H9 (cell line): ENCODE results near the gene RPP38. TPM values are rescaled to one million over a fixed set of nuclear protein-coding genes. Genes with fewer than 3 reads are reported as not detected.

ENCODE experiments used
- DNase-seq: peaks from one replicate; pipeline ENCODE4 v3.0.0-alpha.2; 2017
- H2AFZ ChIP-seq: one replicate; pipeline ENCODE4 v1.6.1; 2013; ENCODE audit warnings: mild to moderate bottlenecking, low read length, control low read depth, moderate library complexity
- H2AK5ac ChIP-seq: 2 replicates; pipeline ENCODE4 v1.6.1; 2013; ENCODE audit warnings: low read length, control low read depth, mixed read lengths; ENCODE audit not compliant: insufficient read length
- H2BK120ac ChIP-seq: one replicate; pipeline ENCODE4 v1.6.1; 2013; ENCODE audit warnings: low read depth, mild to moderate bottlenecking, low read length, control low read depth, inconsistent platforms; ENCODE audit not compliant: poor library complexity, severe bottlenecking
- H2BK12ac ChIP-seq: 2 replicates; pipeline ENCODE4 v1.6.1; 2013; ENCODE audit warnings: low read length, control low read depth, mixed read lengths, low read depth; ENCODE audit not compliant: insufficient read length
- H2BK15ac ChIP-seq: 2 replicates; pipeline ENCODE4 v1.6.1; 2013; ENCODE audit warnings: low read depth, low read length, control low read depth
- H2BK20ac ChIP-seq: one replicate; pipeline ENCODE4 v1.6.1; 2013; ENCODE audit warnings: low read depth, mild to moderate bottlenecking, low read length, control low read depth, inconsistent platforms; ENCODE audit not compliant: poor library complexity, severe bottlenecking
- H2BK5ac ChIP-seq: 2 replicates; pipeline ENCODE4 v1.6.1; 2013; ENCODE audit warnings: low read length, control low read depth, mixed read lengths; ENCODE audit not compliant: insufficient read length
- H3K14ac ChIP-seq: 2 replicates; pipeline ENCODE4 v1.6.1; 2013; ENCODE audit warnings: low read length, control low read depth; ENCODE audit not compliant: insufficient read depth
- H3K18ac ChIP-seq: 2 replicates; pipeline ENCODE4 v1.6.1; 2013; ENCODE audit warnings: low read depth, mild to moderate bottlenecking, mixed read lengths, low read length, control low read depth; ENCODE audit not compliant: insufficient read length
- H3K23ac ChIP-seq: 2 replicates; pipeline ENCODE4 v1.6.1; 2013; ENCODE audit warnings: low read length, control low read depth, mixed read lengths, low read depth; ENCODE audit not compliant: insufficient read length
- H3K23me2 ChIP-seq: 2 replicates; pipeline ENCODE4 v1.6.1; 2013; ENCODE audit warnings: low read depth, mild to moderate bottlenecking, mixed read lengths, low read length, control low read depth; ENCODE audit not compliant: insufficient read length, poor library complexity, severe bottlenecking
- H3K27ac ChIP-seq: 2 replicates; pipeline ENCODE4 v1.5.1; 2013; ENCODE audit warnings: low read length, control low read depth, mixed read lengths, low read depth; ENCODE audit not compliant: insufficient read length
- H3K27me3 ChIP-seq: 2 replicates; pipeline ENCODE4 v1.6.1; 2013; ENCODE audit warnings: low read length, control low read depth, inconsistent platforms; ENCODE audit not compliant: insufficient read depth
- H3K4ac ChIP-seq: 2 replicates; pipeline ENCODE4 v1.6.1; 2013; ENCODE audit warnings: low read depth, mild to moderate bottlenecking, control low read depth, inconsistent platforms, low read length, moderate library complexity
- H3K4me1 ChIP-seq: 2 replicates; pipeline ENCODE4 v1.6.1; 2013; ENCODE audit warnings: low read length, control low read depth, inconsistent platforms; ENCODE audit not compliant: insufficient read depth
- H3K4me2 ChIP-seq: 2 replicates; pipeline ENCODE4 v1.6.1; 2013; ENCODE audit warnings: low read length, control low read depth, mixed read lengths; ENCODE audit not compliant: insufficient read length, insufficient read depth
- H3K56ac ChIP-seq: 2 replicates; pipeline ENCODE4 v1.6.1; 2013; ENCODE audit warnings: low read depth, mild to moderate bottlenecking, mixed read lengths, low read length, control low read depth; ENCODE audit not compliant: insufficient read length
- H3K79me1 ChIP-seq: 2 replicates; pipeline ENCODE4 v1.6.1; 2013; ENCODE audit warnings: low read depth, mild to moderate bottlenecking, moderate library complexity, low read length, control low read depth, inconsistent platforms; ENCODE audit not compliant: insufficient read depth, poor library complexity, severe bottlenecking
- H3K79me2 ChIP-seq: 2 replicates; pipeline ENCODE4 v1.6.1; 2013; ENCODE audit warnings: low read length, control low read depth, inconsistent platforms; ENCODE audit not compliant: insufficient read depth
- H3K9ac ChIP-seq: 2 replicates; pipeline ENCODE4 v1.6.1; 2013; ENCODE audit warnings: low read length, control low read depth, mixed read lengths; ENCODE audit not compliant: insufficient read length; ENCODE audit errors: extremely low read depth
- H3K9me3 ChIP-seq: one replicate; pipeline ENCODE4 v1.6.1; 2013; ENCODE audit warnings: low read depth, low read length, inconsistent platforms; ENCODE audit not compliant: control insufficient read depth
- H3T11ph ChIP-seq: one replicate; pipeline ENCODE4 v1.6.1; 2013; ENCODE audit warnings: mild to moderate bottlenecking, low read length, control low read depth, inconsistent platforms
- H4K20me1 ChIP-seq: one replicate; pipeline ENCODE4 v1.6.1; 2013; ENCODE audit not compliant: control insufficient read depth, insufficient read length, insufficient read depth
- H4K5ac ChIP-seq: 2 replicates; pipeline ENCODE4 v1.6.1; 2013; ENCODE audit warnings: low read depth, mild to moderate bottlenecking, mixed read lengths, low read length, control low read depth; ENCODE audit not compliant: insufficient read length
- H4K8ac ChIP-seq: replicated peaks from 2 replicates; pipeline ENCODE4 v1.6.1; 2013; ENCODE audit warnings: low read length, control low read depth, mixed read lengths, low read depth; ENCODE audit not compliant: insufficient read length
- H4K91ac ChIP-seq: 2 replicates; pipeline ENCODE4 v1.6.1; 2013; ENCODE audit warnings: low read depth, mild to moderate bottlenecking, moderate library complexity, mixed read lengths, low read length, control low read depth; ENCODE audit not compliant: insufficient read length
- H3K27ac Mint-ChIP-seq, 3 experiments: 2 replicates in 2 of 3; 3 replicates in 1 of 3; pipeline ENCODE4 v1.8.0; 2020 to 2021; ENCODE audit warnings: mixed read lengths in 3 of 3, mild to moderate bottlenecking in 1 of 3, moderate library complexity in 1 of 3
- H3K27me3 Mint-ChIP-seq: 2 replicates; pipeline ENCODE4 v1.8.0; 2021; ENCODE audit warnings: low read depth, mild to moderate bottlenecking, moderate library complexity, mixed read lengths
- H3K36me3 Mint-ChIP-seq, 3 experiments: 2 replicates in 2 of 3; 3 replicates in 1 of 3; pipeline ENCODE4 v1.8.0; 2020 to 2021; ENCODE audit warnings: low read depth in 3 of 3, mixed read lengths in 3 of 3; ENCODE audit not compliant: insufficient read depth in 1 of 3
- H3K4me1 Mint-ChIP-seq, 2 experiments: 2 replicates each; pipeline ENCODE4 v1.8.0; 2020; ENCODE audit warnings: mixed read lengths in 2 of 2
- H3K4me3 Mint-ChIP-seq, 2 experiments: 2 replicates in 1 of 2; 3 replicates in 1 of 2; pipeline ENCODE4 v1.8.0; 2020 to 2021; ENCODE audit warnings: mild to moderate bottlenecking in 2 of 2, mixed read lengths in 2 of 2, moderate library complexity in 1 of 2
- H3K9me3 Mint-ChIP-seq, 2 experiments: 2 replicates in 1 of 2; 3 replicates in 1 of 2; pipeline ENCODE4 v1.8.0; 2020; ENCODE audit warnings: mild to moderate bottlenecking in 2 of 2, mixed read lengths in 2 of 2, moderate library complexity in 1 of 2
- CTCF ChIP-seq: fragments of 200-600 bp; sonication (generic); conservative IDR thresholded peaks from 3 replicates; pipeline ENCODE4 v1.8.0; 2021; ENCODE audit warnings: antibody characterized with exemption, mild to moderate bottlenecking
- WGBS: extraction: QIAGEN DNeasy Blood & Tissue Kit; methylation state at CpG from one replicate; pipeline ENCODE4 v1.1.7; 2013; ENCODE audit warnings: missing lambda C conversion rate, low lambda C conversion rate, mixed read lengths; ENCODE audit not compliant: insufficient read length; ENCODE audit errors: extremely low coverage; 5-methylcytosine and 5-hydroxymethylcytosine counted together
- total RNA-seq: library from RNA; stranded (reverse); gene quantifications from 2 replicates; pipeline ENCODE4 v1.2.1, GENCODE V29; 2021

RPP38 gene
- total RNA-seq, 1 experiment from 2014 or later, result 26.6 TPM

GRCh38 chr10:15113766-15114165, 16.6 kb downstream of the RPP38 start:
- Histone ChIP-seq H4K5ac (no peak overlapping the region), H2BK20ac (no peak overlapping the region), H2AK5ac (no peak overlapping the region), H3K79me2 (no peaks in the 10 kb centered on the region), H3K9ac (no peak overlapping the region), H4K91ac (no peak overlapping the region), H3K4me1 (no peaks in the 10 kb centered on the region), H3K56ac (no peak overlapping the region), H2BK12ac (no peak overlapping the region), H4K8ac (no peak overlapping the region), H2BK120ac (no peak overlapping the region), H3K4ac (no peak overlapping the region), H2BK5ac (no peak overlapping the region), H2BK15ac (no peak overlapping the region), H3K27ac (no peak overlapping the region), H3K23ac (no peak overlapping the region), H2AFZ (no peak overlapping the region), H3K9me3 (no peaks in the 10 kb centered on the region), H3K18ac (no peak overlapping the region), H3K79me1 (no peaks in the 10 kb centered on the region), H3K14ac (no peak overlapping the region), H3K27me3 (no peaks in the 10 kb centered on the region), H4K20me1 (no peaks in the 10 kb centered on the region), H3K4me2 (no peak overlapping the region), H3T11ph (no peak overlapping the region), H3K23me2 (no peaks in the 10 kb centered on the region)
- no peak for DNase-seq
- H3K4me1 Mint-ChIP-seq, result no peaks in the 10 kb centered on the region
- no peak overlapping the region for H3K4me3 Mint-ChIP-seq
- no peaks in the 10 kb centered on the region for H3K27me3 Mint-ChIP-seq
- H3K36me3 Mint-ChIP-seq, result peaks cover 0 to 20% (median 8%) of the 10 kb centered on the region in 3 experiments; a peak in 6 of 7 replicates
- no peak overlapping the region for H3K27ac Mint-ChIP-seq
- no peak for TF ChIP-seq CTCF
- WGBS, result no CpG with 5 or more reads among the region's 4 CpGs
- H3K9me3 Mint-ChIP-seq, result peaks cover 0 to 3% of the 10 kb centered on the region in 2 experiments; a peak in 1 of 5 replicates
